ENCODE results near the gene ILDR1.

Gene ILDR1

DNA sequence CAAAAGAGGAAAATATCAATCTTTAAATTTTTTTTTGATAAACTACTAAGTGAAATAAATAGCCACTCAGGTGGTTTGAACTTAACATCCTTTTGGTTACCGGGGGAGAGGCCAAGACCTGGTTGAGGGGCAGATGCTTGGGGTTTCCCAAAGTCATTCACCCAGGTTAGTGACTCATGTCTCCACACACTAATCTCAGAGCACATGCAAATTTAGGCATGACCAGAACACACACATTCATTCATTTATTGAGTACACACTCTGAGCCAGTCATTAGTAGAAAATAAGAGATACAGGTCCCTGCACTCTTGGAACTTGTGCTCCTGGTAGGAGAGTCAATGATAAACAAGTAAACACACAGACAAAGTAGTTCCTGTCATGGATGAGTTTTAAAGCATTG lies 7.3 kb downstream of the ILDR1 start:
- no peak for DNase-seq

DNA sequence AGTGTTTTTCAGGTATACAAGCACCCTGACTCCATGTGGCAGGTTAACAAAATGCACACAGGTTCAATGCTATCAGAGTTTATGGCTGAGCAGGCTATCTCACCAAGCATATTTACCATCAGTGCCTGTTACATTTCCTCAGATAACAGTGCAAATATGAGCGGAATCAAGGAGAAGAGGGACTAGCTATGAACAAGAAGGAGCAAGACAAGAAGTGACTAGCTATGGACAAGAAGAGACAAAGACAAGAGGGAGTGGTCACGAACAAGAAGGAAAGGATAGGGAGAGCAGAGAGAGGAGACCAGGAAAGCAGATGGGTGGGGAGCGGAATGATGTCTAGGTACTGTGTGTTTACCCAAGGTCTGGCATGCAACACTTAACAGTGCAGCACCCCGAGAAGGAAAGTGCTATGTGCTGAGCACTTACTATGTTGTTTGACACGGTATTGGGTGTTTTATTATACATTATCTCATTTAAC lies 8.6 kb downstream of the ILDR1 start:
- DNase-seq = no peak

DNA sequence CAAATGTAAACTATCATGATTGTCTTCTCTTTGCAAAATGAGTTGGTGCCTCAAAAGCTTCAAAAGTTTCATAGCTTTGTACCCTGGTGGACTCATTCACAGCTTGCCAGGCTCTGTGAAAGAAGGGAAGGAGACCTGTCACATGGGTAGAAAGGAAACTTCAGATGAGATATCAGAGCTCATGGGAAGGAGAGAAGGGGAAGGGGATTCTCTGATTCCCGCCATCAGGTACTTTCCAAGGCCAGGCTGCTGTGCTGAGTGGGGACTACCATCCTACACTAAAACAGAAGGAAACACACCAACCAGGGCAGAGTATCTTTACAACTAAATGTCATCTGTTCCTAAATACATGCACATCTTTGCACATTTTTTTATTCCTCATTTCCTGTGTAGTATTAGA lies 9.2 kb downstream of the ILDR1 start:
- DNase-seq = no peak

DNA sequence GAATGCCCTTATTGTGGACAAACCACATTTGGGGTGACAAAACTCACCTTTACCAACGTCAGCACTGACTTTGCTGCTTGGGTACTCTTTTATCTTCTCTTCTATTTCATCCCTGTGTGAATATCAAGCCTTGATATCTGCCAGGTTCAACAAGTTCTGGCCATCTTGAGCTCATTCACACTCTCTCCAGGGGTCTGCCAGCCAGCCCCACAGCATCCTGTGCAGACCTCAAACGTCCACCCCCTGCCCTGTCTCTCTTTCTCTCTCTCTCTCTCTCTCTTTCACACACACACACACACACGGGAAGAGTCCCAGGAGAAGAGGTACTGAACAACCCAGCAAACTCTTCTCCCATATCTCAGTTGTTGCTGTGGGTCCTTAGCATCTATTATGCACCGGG lies 10.7 kb downstream of the ILDR1 start:
- no peak for DNase-seq

DNA sequence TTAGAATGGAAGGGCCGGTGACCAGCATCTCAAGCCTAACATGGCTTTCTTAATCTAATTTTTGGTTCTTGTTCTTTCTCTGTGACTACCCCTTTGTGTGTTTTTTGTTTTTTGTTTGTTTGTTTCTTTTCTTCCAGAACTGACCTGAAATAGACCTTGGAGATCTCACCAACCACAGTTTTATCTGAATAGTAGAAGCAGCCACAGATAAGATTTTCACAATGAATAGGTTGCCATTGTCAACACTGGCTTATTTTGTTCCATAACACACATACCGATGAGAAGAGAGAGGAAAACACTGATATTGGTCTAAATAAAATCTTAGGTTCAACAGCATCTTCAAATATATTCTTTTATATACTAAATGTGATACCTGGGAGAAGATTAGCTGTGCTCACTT lies 11.5 kb downstream of the ILDR1 start:
- DNase-seq = no peak

DNA sequence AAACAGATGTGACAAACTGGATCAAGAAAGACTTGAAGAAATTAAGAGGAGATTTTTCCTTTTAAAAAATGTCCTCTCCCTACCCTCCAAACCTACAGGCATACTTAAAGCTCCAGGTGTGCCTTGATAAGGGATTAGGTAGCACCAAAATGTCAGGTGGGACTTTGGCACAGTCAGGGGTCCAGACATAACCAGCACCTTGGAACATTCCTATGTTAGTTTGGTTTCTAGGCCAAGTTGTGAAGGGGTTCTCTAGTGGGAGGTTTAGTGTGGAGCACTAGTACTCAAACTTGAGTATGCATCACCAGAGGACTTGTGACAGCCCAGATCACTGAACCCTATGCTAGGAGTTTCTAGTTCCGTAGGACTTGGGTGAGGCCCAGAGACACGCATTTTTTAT lies 13.9 kb downstream of the ILDR1 start:
- no peak for DNase-seq

DNA sequence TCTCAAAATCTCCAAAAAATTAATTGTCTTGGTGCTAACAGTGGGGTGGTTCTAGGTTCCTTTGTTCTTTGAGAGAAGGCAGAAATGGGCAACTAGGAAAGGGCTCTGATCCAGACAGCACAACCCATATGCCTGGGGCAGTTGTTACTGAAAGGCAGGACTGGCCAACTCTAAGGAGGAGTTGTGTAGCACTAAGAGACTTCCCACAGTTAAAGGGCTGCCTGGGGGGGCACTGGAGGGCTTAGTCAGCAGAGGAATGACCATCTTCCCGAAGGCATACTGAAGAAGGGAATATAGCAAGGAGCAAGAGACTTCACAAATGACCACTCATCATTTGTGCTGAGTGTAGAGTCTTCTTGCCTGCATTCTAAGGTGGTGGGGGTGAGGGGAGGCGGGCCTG lies 15.8 kb downstream of the ILDR1 start:
- DNase-seq = no peak

DNA sequence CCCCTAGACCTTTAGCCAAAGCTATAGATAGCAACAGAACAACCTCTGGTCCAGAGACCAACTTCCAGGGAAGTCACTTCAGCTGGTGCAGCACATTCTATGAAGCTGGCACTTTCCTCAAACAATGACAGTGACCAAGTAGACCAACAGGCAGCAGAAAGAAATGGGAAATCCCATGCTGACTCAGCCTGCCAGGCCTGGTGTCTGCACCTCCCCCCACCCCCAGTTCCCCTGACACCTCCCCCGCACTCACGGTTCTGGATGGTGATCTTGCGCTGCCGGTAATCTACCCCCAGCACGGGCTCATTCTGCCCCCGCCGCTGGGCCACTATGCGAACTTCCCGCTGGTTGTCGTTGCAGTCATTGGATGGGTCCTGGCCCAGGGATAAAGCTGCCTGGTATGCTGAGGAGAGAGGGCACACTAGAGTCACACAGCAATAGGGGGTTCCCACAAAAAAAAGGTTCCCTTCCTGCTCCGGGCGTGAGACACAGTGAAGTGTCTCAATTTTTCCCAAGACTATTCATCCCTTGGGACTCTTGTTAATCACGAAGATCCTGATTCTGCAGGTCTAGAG lies 17.0 kb downstream of the ILDR1 start:
- no peak for DNase-seq

DNA sequence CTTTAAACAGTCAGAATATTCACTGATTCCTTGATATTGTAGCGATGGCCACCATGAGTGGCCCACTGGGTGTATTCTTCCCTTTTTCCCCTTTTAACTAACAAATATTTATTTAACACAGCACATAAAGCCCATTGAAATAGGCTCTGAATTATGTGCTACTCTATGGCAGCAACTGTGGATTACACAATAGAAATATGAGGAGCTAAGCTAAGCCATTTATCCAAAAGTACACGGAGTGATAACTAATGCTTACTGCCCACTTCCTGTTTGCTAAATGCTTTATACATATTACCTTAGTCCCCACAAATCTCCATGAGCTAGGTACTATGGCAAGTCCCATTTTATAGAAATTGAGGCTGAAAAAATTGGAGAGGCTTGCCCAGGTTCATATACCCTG lies 17.9 kb downstream of the ILDR1 start:
- DNase-seq = no peak

DNA sequence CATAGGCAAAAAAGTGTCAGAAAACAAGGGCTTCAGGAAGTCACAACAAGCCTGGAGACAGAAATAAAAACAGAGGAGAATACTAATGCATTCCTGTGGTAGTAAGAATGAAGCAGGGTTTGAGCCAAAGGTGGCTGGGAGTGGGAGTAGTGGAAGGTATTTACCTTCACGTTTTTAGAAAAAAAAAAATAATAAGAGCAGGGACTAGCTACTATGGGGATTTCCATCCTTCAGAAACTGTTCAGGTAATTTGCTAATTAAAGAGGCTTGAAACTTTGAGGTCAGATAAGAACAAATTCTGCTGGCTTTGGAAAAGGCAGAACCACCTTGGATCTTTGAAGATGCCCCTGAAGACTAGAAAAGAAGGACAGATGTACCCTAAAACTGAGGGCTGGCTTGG lies 18.4 kb downstream of the ILDR1 start:
- no peak for DNase-seq

DNA sequence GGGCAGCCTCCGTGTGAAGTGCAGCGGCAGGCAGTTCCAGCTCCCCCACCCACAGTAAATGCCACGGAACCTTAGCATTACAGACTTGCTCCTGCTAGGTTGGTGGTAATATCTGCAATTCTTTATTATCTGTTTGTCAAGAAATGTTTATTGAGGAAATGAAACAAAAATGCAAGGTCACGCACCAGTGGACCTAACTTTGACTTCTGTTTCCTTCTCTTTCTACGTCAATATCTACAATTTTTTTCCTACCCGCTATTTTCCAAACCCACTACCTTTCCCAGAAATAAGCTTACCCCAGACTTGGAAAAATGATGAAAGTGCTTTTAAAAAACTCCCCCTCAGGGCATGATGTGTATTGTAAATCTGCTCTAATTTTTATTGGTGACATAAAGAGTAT lies 18.9 kb downstream of the ILDR1 start:
- no peak for DNase-seq

DNA sequence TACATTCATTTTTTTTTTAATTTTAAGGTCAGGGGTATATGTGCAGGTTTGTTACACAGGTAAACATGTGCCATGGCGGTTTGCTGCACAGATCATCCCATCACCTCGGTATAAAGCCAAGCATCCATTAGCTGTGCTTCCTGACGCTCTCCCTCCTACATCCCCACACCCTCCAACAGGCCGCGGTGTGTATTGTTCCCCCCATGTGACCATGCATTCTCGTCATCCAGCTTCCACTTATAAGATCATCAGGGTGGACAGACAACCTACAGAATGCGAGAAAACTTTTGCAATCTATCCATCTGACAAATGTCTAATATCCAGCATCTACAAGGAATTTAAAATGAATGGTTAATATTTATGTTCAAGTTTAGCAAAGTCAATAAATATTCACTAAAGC lies 19.4 kb downstream of the ILDR1 start:
- DNase-seq = no peak

DNA sequence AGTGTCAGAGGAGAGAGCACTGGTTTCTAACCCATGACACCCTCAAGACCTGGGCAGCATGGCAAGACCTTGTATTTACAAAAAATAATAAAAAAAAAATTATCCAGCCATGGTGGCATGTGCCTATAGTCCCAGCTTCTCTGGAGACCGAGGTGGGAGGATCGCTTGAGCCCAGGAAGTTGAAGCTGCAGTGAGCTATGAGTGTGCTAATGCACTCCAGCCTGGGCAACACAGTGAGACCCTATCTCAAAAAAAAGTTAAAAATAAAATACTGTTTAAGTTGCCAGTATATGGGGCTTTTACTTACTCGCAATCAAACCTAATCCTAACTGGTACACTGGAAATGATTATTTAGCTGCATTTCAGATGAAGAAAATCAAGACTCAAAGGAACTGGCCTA lies 20.2 kb downstream of the ILDR1 start:
- no peak for DNase-seq

DNA sequence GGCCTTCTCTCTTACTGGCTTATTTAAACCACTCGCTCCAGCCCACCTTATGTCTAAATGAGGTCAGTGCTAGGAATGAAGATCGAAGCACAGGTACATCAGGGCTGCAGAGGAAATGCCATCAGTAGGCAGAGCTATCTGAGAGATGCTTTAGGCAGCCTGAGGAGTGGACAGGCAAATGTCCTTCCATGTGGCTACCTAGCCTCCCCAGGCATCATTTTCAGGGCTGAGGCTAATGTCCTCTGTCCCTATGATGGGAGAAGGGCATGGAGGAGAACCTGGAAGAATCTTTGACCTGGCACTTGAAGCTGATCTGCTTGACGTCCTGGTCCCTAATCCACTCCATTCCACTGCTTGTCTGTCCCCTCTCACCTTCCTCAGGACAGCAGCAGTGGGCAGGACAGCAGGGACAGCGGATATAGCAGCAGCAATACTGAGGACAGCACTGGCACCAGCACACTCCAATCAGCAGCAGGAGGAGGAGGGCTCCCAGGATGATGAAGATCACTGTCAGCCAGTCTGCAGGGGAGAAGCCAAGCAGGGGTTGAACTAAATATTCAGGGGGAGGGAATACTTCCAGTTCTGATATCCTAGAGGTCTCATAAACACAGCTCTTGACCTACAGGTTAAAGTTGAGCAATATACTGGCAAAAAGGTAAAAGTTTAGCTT lies 21.0 kb downstream of the ILDR1 start:
- DNase-seq = no peak

DNA sequence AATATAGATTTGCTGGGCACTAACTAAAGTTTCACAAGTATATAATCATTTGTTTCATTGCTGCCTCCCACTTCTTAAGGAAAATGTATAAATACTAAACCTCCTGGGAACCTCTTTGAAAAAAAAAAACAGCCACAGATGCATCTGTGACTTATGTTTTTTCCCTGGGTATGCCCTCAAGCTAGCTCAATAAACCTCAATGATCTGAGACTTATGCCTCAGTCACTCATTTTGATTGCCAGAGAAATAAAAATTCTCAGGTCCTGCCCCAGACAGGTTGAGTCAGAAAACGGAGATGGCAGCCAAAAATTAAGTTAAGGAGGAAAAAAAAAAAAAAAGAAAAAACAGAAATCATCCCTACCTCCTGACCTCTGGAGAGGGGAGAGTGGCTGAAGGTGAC lies 22.1 kb downstream of the ILDR1 start:
- DNase-seq = no peak

DNA sequence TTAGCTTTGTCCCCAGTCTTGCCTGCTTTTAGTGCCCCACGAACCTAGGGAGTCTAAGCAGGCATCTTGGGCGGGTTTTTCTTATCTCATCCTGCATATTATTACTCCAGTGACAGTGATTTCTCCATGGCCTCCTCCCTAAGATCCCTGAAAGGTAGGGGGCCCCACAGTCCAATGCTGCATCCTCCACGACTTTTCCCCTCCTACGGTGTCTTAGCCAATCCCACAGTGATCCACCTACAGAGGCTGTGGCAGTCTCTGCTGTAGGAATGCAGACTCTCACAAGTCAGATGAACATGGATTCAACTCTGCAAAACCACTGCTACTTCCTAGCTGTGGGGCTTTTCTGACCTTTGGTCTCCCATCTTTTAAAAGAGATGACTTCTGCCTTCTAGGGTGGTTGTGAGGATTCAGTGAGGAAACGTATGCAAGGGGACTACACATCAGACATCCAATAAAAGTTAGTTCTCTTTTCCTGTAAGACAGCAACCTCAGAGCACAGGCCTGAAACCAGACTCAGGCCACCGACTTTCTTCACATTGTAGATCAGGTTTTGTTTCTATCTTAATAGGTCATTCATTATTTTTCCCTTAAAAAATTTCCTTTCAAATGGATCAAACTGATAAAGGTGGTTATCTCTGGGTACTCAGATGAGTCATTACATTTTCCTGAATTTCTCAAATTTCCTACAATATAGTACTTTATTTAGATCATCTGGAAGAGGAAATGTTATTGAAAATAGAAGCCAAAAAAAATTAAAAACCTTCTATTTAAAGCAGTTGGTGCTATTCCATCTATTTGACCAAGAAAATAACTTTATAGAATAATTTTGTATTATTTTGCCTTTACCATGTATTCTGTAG lies 23.2 kb downstream of the ILDR1 start:
- DNase-seq = peak; percentile 40

DNA sequence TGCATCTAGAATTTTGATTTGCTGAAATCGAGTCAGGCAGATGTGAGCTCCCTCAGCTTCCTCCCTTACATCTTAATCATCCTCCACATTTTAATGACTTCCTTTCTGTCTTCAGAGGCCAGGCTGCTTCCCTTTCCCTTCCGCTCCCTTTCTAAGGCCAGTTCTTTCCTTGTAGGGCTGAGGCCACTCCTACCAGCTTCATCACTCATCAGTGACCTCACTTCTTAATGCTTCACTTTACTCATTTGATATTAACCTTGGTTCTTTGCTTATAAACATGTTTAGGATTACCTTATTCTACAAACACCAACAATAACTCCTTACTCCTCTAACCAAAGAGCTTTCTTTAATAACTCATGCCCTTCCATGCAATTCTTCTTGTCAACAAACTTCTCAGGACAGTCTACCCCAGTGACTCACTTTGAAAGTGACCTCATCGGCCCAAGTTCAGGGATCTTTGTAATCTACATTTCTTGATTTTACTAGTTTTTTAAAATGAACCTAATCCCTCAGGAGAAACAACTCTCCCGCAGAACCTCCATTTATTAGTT lies 23.9 kb downstream of the ILDR1 start:
- peak; percentile 73 for DNase-seq

DNA sequence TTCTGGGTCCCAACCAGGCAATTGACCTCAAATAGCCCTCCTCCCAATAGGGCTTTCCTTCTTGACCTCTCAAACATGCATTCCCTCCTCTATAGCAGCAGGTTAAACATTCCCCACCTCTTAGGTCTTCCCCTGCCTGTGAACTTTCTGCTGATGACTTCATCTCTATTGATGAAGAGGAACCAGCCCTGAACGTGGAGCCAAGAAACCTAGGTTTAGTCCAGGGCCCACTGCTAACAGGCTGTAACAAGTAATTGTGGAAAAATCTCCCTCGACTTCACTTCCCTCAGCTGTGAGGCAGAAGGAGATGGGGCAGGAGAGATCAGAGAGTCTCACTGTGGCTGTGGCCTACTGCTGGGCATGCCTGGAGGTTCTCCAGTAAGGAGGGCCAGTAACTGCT lies 24.7 kb downstream of the ILDR1 start:
- DNase-seq = no peak

DNA sequence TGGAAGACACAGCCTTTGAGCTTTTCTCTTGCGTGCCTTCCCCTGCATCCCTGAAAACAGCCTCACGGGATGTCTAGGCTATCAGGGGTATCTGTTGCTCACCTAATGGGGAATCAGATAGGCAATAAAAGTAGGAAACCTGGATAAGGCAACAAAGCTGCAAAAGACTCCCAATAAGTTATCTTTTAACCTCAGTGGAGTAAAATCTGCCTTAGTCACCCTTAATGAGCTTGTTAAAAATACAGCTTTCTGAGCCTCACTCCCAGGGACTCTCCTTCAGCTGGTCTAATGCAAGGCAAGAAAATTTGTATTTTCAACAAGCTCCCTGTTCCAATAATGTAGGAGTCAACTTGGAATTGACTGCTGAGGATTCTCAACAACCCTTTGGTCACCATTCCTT lies 25.6 kb downstream of the ILDR1 start:
- DNase-seq = no peak

DNA sequence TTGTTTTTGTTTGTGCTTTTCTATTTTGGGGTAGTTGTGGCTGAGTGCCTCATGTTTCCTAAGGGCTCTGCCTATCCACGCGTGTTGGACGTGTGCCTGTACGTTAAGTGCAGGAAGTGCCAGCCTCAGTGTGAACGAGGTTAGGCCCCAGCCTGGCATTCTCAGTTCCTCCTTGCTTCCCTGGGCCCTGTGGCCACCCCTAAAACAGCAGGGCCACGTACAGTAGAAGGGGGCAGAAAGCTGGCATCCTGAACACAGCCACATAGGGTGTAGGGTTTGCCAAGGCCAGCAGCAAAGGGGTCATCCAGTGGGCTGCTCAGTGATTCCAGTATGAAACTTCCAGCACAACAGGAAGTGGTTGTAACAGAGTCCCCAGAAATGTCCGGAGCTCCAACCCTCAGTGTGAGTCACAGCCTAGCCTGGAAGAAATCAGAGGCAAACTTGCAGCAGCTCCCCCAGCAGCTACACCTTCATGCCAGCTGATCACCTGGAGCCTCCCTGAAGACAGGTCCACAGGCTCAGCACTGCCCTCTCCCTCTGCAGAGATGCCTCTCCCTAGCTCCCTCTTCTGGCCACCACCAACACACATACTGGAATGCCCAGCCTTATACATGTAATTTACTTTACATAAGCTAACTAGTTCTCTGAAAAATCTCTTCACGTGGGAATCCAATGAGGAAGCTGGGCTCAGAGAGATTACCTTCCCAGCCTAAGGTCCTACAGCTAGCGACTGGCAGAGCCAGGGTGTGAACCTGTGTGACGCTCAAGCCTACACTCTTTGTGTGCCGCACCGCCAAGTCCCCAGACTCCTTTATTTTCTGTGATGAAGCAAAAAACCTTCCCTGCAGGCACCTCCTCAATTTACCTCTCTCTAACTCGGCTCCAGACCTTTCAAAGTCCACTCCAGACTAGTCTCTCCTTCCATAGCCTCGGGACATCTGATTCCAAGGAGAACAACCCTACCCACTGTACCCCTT lies 26.6 kb downstream of the ILDR1 start:
- no peak for DNase-seq

DNA sequence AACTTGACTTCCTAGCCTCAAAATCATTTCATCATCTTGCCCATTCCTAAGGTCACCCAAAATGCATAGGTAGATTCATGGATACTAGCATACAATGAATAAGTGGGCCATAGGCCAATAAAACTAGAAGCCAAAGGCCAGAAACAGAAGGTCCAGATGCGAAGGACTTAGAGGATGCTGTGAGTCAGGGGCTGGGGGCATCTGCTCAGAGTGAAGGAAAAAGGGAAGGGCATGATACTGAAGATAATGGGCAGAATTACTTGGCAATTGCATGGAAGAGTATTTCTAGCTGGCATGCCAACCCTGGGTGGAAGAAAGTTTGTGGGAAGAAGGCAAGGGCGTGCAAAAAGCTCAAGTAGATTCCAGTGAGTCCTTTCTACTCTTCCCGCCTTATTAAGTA lies 27.5 kb downstream of the ILDR1 start:
- DNase-seq = no peak

Data from SIG-M5 (cell line).